ENCODE results near the gene VAMP4.
"Not testable (repeated sequence)": the region's sequence is repeated elsewhere in the genome, so short reads cannot be mapped to it uniquely, and the experiment has no call there.

The VAMP4 gene

GRCh38 chr1:171699531-171699930 is 42.3 kb downstream of the VAMP4 start:
- DNase-seq (ENCODE audit: low read depth in 2 of 2) = no peak

- DNase-seq (ENCODE audit: low read depth in 2 of 2) = not testable (repeated sequence)
These were observed 46.1 kb downstream of the VAMP4 start for GRCh38 chr1:171695772-171696171.

- not testable (repeated sequence) for DNase-seq (ENCODE audit: low read depth in 2 of 2)
These were observed 48.3 kb downstream of the VAMP4 start for GRCh38 chr1:171693541-171693940.

GRCh38 chr1:171683870-171684269 is 58.0 kb downstream of the VAMP4 start:
- DNase-seq (ENCODE audit: low read depth in 2 of 2) = no peak

GRCh38 chr1:171680339-171680738 is 61.5 kb downstream of the VAMP4 start:
- no peak for DNase-seq (ENCODE audit: low read depth in 2 of 2)

- DNase-seq (ENCODE audit: low read depth in 2 of 2) = no peak
These were observed 65.0 kb downstream of the VAMP4 start for GRCh38 chr1:171676823-171677222.

- DNase-seq (ENCODE audit: low read depth in 2 of 2) = no peak
These were observed 67.1 kb downstream of the VAMP4 start for GRCh38 chr1:171674431-171675405.

GRCh38 chr1:171670739-171671138 is 71.1 kb downstream of the VAMP4 start:
- no peak for DNase-seq (ENCODE audit: low read depth in 2 of 2)

- DNase-seq (ENCODE audit: low read depth in 2 of 2) = no peak
These were observed 73.5 kb downstream of the VAMP4 start for GRCh38 chr1:171668372-171668771.

GRCh38 chr1:171666114-171666769 is 75.6 kb downstream of the VAMP4 start:
- no peak for DNase-seq (ENCODE audit: low read depth in 2 of 2)

- DNase-seq (ENCODE audit: low read depth in 2 of 2) = no peak
These were observed 76.9 kb downstream of the VAMP4 start for GRCh38 chr1:171664976-171665375.

GRCh38 chr1:171663854-171664575 is 77.8 kb downstream of the VAMP4 start:
- no peak for DNase-seq (ENCODE audit: low read depth in 2 of 2)

- DNase-seq (ENCODE audit: low read depth in 2 of 2) = no peak
These were observed 78.6 kb downstream of the VAMP4 start for GRCh38 chr1:171663036-171663853.

- no peak for DNase-seq (ENCODE audit: low read depth in 2 of 2)
These were observed 80.7 kb downstream of the VAMP4 start for GRCh38 chr1:171661076-171661650.

GRCh38 chr1:171656206-171656605 is 85.7 kb downstream of the VAMP4 start:
- DNase-seq (ENCODE audit: low read depth in 2 of 2) = not testable (repeated sequence)

GRCh38 chr1:171655746-171656116 is 86.1 kb downstream of the VAMP4 start:
- DNase-seq (ENCODE audit: low read depth in 2 of 2) = no peak

GRCh38 chr1:171654942-171655745 is 86.7 kb downstream of the VAMP4 start:
- DNase-seq (ENCODE audit: low read depth in 2 of 2) = peak; percentile 7 to 45

- no peak for DNase-seq (ENCODE audit: low read depth in 2 of 2)
These were observed 87.5 kb downstream of the VAMP4 start for GRCh38 chr1:171654201-171654941.

GRCh38 chr1:171653796-171654195 is 88.1 kb downstream of the VAMP4 start:
- DNase-seq (ENCODE audit: low read depth in 2 of 2) = no peak

Measured in stimulated activated CD8-positive, alpha-beta memory T cell treated with anti-CD3 and anti-CD28 coated beads, Interleukin-7, amount 100 ng/mL, for 1 hour (primary cell).